Mesendoderm (in vitro differentiated cells): Measurements from ENCODE around the gene CDH23.

Experiments
- DNase-seq: peaks from one replicate; pipeline ENCODE4 v3.0.0; 2013
- H2AK5ac ChIP-seq: 2 replicates; pipeline ENCODE4 v1.6.1; 2013; ENCODE audit warnings: low read length, inconsistent platforms
- H2BK120ac ChIP-seq: 2 replicates; pipeline ENCODE4 v1.6.1; 2013; ENCODE audit warnings: low read depth, mild to moderate bottlenecking, low read length, moderate library complexity, mixed read lengths
- H2BK15ac ChIP-seq: replicated peaks from 2 replicates; pipeline ENCODE4 v1.6.1; 2013; ENCODE audit warnings: low read depth, mild to moderate bottlenecking, moderate library complexity
- H2BK5ac ChIP-seq: 2 replicates; pipeline ENCODE4 v1.6.1; 2013; ENCODE audit warnings: low read length, inconsistent platforms
- H3K18ac ChIP-seq: 2 replicates; pipeline ENCODE4 v1.6.1; 2013; ENCODE audit warnings: mild to moderate bottlenecking, low read length, mixed read lengths
- H3K23ac ChIP-seq: one replicate; pipeline ENCODE4 v1.6.1; 2013; ENCODE audit warnings: low read length
- H3K27ac ChIP-seq: 2 replicates; pipeline ENCODE4 v1.5.1; 2013; ENCODE audit warnings: low read depth, mild to moderate bottlenecking, inconsistent platforms, low read length, moderate library complexity
- H3K27me3 ChIP-seq: 2 replicates; pipeline ENCODE4 v1.6.1; 2013; ENCODE audit warnings: low read length, control low read depth, mild to moderate bottlenecking, inconsistent platforms; ENCODE audit not compliant: insufficient read depth, poor library complexity
- H3K36me3 ChIP-seq: 2 replicates; pipeline ENCODE4 v1.6.1; 2013; ENCODE audit warnings: low read length, inconsistent platforms; ENCODE audit not compliant: control insufficient read depth, insufficient read depth
- H3K4ac ChIP-seq: one replicate; pipeline ENCODE4 v1.6.1; 2013; ENCODE audit warnings: low read depth, mild to moderate bottlenecking, low read length, moderate library complexity
- H3K4me1 ChIP-seq: 2 replicates; pipeline ENCODE4 v1.6.1; 2013; ENCODE audit warnings: low read depth, low read length, inconsistent platforms; ENCODE audit not compliant: control insufficient read depth
- H3K4me2 ChIP-seq: 2 replicates; pipeline ENCODE4 v1.6.1; 2013; ENCODE audit warnings: low read length
- H3K4me3 ChIP-seq: 2 replicates; pipeline ENCODE4 v1.5.1; 2013; ENCODE audit warnings: mild to moderate bottlenecking, low read length
- H3K56ac ChIP-seq: one replicate; pipeline ENCODE4 v1.6.1; 2013; ENCODE audit warnings: low read length
- H3K79me1 ChIP-seq: 2 replicates; pipeline ENCODE4 v1.6.1; 2013; ENCODE audit warnings: low read length, inconsistent platforms
- H3K79me2 ChIP-seq: 2 replicates; pipeline ENCODE4 v1.6.1; 2013; ENCODE audit warnings: mild to moderate bottlenecking, low read length; ENCODE audit not compliant: control insufficient read depth, insufficient read depth
- H3K9ac ChIP-seq: 2 replicates; pipeline ENCODE4 v1.6.1; 2013; ENCODE audit warnings: low read length, inconsistent platforms
- H4K5ac ChIP-seq: one replicate; pipeline ENCODE4 v1.6.1; 2013; ENCODE audit warnings: low read length
- H4K8ac ChIP-seq: one replicate; pipeline ENCODE4 v1.6.1; 2013; ENCODE audit warnings: low read depth, mild to moderate bottlenecking, control low read depth, low read length, moderate library complexity
- WGBS: extraction: QIAGEN DNeasy Blood & Tissue Kit; methylation state at CpG from one replicate; pipeline ENCODE4 v1.1.7; 2013; ENCODE audit warnings: low lambda C conversion rate, missing lambda C conversion rate; ENCODE audit not compliant: insufficient coverage; ENCODE audit errors: extremely low coverage; 5-methylcytosine and 5-hydroxymethylcytosine counted together

Gene CDH23

GRCh38 chr10:71501402-71501801, 104.7 kb downstream of the CDH23 start:
- H2AK5ac ChIP-seq = no peak overlapping the region
- H3K4ac ChIP-seq = no peak overlapping the region
- no peak overlapping the region for H3K56ac ChIP-seq
- H3K79me1 ChIP-seq = no peaks in the 10 kb centered on the region
- no peak overlapping the region for H2BK120ac ChIP-seq
- no peak overlapping the region for H3K18ac ChIP-seq
- no peak overlapping the region for H3K23ac ChIP-seq
- WGBS = no CpG with 5 or more reads among the region's 4 CpGs
- no peak overlapping the region for H4K5ac ChIP-seq
- H3K27ac ChIP-seq = no peak overlapping the region
- no peak overlapping the region for H4K8ac ChIP-seq
- no peak overlapping the region for H2BK5ac ChIP-seq
- H3K4me2 ChIP-seq = no peak overlapping the region
- no peaks in the 10 kb centered on the region for H3K79me2 ChIP-seq
- no peak overlapping the region for H3K9ac ChIP-seq
- H3K27me3 ChIP-seq = no peaks in the 10 kb centered on the region
- H3K36me3 ChIP-seq = no peaks in the 10 kb centered on the region
- no peak overlapping the region for H2BK15ac ChIP-seq
- peak; percentile 52 for DNase-seq
- H3K4me3 ChIP-seq = no peak overlapping the region
- no peaks in the 10 kb centered on the region for H3K4me1 ChIP-seq

- H3K56ac ChIP-seq = no peak overlapping the region
- WGBS = no CpG with 5 or more reads among the region's 1 CpG
- H3K4me3 ChIP-seq = no peak overlapping the region
- H4K5ac ChIP-seq = no peak overlapping the region
- no peaks in the 10 kb centered on the region for H3K79me2 ChIP-seq
- no peak overlapping the region for H3K23ac ChIP-seq
- no peak overlapping the region for H4K8ac ChIP-seq
- H2BK15ac ChIP-seq = no peak overlapping the region
- no peak overlapping the region for H3K18ac ChIP-seq
- no peak overlapping the region for H3K4ac ChIP-seq
- no peaks in the 10 kb centered on the region for H3K4me1 ChIP-seq
- no peaks in the 10 kb centered on the region for H3K36me3 ChIP-seq
- H2BK5ac ChIP-seq = no peak overlapping the region
- no peak overlapping the region for H3K4me2 ChIP-seq
- no peaks in the 10 kb centered on the region for H3K79me1 ChIP-seq
- no peak for DNase-seq
- no peak overlapping the region for H2BK120ac ChIP-seq
- no peak overlapping the region for H3K9ac ChIP-seq
- no peak overlapping the region for H3K27ac ChIP-seq
- H2AK5ac ChIP-seq = no peak overlapping the region
- H3K27me3 ChIP-seq = no peaks in the 10 kb centered on the region
These were observed 105.5 kb downstream of the CDH23 start for GRCh38 chr10:71502190-71502589.

- Histone ChIP-seq H3K56ac (no peak overlapping the region), H3K23ac (no peak overlapping the region), H2BK120ac (no peak overlapping the region), H3K36me3 (no peaks in the 10 kb centered on the region), H3K79me1 (no peaks in the 10 kb centered on the region), H2AK5ac (no peak overlapping the region), H3K27ac (no peak overlapping the region), H4K8ac (no peak overlapping the region), H3K4me3 (no peak overlapping the region), H3K4me1 (no peaks in the 10 kb centered on the region), H3K4ac (no peak overlapping the region), H3K79me2 (no peaks in the 10 kb centered on the region), H3K9ac (no peak overlapping the region), H2BK15ac (no peak overlapping the region), H2BK5ac (no peak overlapping the region), H3K18ac (no peak overlapping the region), H3K4me2 (no peak overlapping the region), H3K27me3 (no peaks in the 10 kb centered on the region), H4K5ac (no peak overlapping the region)
- no CpG with 5 or more reads among the region's 5 CpGs for WGBS
- no peak for DNase-seq
These were observed 106.1 kb downstream of the CDH23 start for GRCh38 chr10:71502851-71503250.

GRCh38 chr10:71504168-71504567, 107.4 kb downstream of the CDH23 start:
- DNase-seq = no peak
- Histone ChIP-seq H3K4me3 (no peak overlapping the region), H4K5ac (no peak overlapping the region), H3K27me3 (no peaks in the 10 kb centered on the region), H2BK120ac (no peak overlapping the region), H2BK5ac (no peak overlapping the region), H3K4me2 (no peak overlapping the region), H3K79me1 (no peaks in the 10 kb centered on the region), H3K23ac (no peak overlapping the region), H3K4ac (no peak overlapping the region), H2BK15ac (no peak overlapping the region), H3K4me1 (no peaks in the 10 kb centered on the region), H4K8ac (no peak overlapping the region), H3K27ac (no peak overlapping the region), H3K18ac (no peak overlapping the region), H2AK5ac (no peak overlapping the region), H3K36me3 (no peaks in the 10 kb centered on the region), H3K9ac (no peak overlapping the region), H3K79me2 (no peaks in the 10 kb centered on the region), H3K56ac (no peak overlapping the region)
- no CpG with 5 or more reads among the region's 2 CpGs for WGBS

- H3K18ac ChIP-seq = no peak overlapping the region
- H2BK120ac ChIP-seq = no peak overlapping the region
- H3K4me3 ChIP-seq = no peak overlapping the region
- H3K9ac ChIP-seq = no peak overlapping the region
- no peak overlapping the region for H3K27ac ChIP-seq
- H2BK15ac ChIP-seq = no peak overlapping the region
- no peak overlapping the region for H2BK5ac ChIP-seq
- H3K4ac ChIP-seq = no peak overlapping the region
- H3K4me1 ChIP-seq = no peaks in the 10 kb centered on the region
- no peak overlapping the region for H3K23ac ChIP-seq
- H3K56ac ChIP-seq = no peak overlapping the region
- no CpG with 5 or more reads among the region's 5 CpGs for WGBS
- H4K8ac ChIP-seq = no peak overlapping the region
- no peak for DNase-seq
- H4K5ac ChIP-seq = no peak overlapping the region
- H3K36me3 ChIP-seq = no peaks in the 10 kb centered on the region
- no peak overlapping the region for H2AK5ac ChIP-seq
- H3K27me3 ChIP-seq = no peaks in the 10 kb centered on the region
- no peak overlapping the region for H3K4me2 ChIP-seq
- H3K79me2 ChIP-seq = no peaks in the 10 kb centered on the region
- H3K79me1 ChIP-seq = no peaks in the 10 kb centered on the region
These were observed 107.8 kb downstream of the CDH23 start for GRCh38 chr10:71504570-71504969.

GRCh38 chr10:71505862-71506261, 109.1 kb downstream of the CDH23 start:
- no peak for DNase-seq
- Histone ChIP-seq H3K79me2 (no peaks in the 10 kb centered on the region), H2BK120ac (no peak overlapping the region), H2BK5ac (no peak overlapping the region), H3K4me2 (no peak overlapping the region), H3K27ac (no peak overlapping the region), H2AK5ac (no peak overlapping the region), H3K18ac (no peak overlapping the region), H3K23ac (no peak overlapping the region), H3K36me3 (no peaks in the 10 kb centered on the region), H3K4me3 (no peak overlapping the region), H3K27me3 (no peaks in the 10 kb centered on the region), H4K5ac (no peak overlapping the region), H3K4ac (no peak overlapping the region), H3K9ac (no peak overlapping the region), H3K79me1 (no peaks in the 10 kb centered on the region), H3K4me1 (no peaks in the 10 kb centered on the region), H2BK15ac (no peak overlapping the region), H3K56ac (no peak overlapping the region), H4K8ac (no peak overlapping the region)
- no CpG with 5 or more reads among the region's 3 CpGs for WGBS
